DMS153 (cell line): ENCODE results near the gene RNF123.
"Not testable (repeated sequence)": the region's sequence is repeated elsewhere in the genome, so short reads cannot be mapped to it uniquely, and the experiment has no call there.

Experiments
- DNase-seq: peaks from one replicate; lab custom pipeline; 2025; lab: John Stamatoyannopoulos, UW

Gene RNF123

DNA sequence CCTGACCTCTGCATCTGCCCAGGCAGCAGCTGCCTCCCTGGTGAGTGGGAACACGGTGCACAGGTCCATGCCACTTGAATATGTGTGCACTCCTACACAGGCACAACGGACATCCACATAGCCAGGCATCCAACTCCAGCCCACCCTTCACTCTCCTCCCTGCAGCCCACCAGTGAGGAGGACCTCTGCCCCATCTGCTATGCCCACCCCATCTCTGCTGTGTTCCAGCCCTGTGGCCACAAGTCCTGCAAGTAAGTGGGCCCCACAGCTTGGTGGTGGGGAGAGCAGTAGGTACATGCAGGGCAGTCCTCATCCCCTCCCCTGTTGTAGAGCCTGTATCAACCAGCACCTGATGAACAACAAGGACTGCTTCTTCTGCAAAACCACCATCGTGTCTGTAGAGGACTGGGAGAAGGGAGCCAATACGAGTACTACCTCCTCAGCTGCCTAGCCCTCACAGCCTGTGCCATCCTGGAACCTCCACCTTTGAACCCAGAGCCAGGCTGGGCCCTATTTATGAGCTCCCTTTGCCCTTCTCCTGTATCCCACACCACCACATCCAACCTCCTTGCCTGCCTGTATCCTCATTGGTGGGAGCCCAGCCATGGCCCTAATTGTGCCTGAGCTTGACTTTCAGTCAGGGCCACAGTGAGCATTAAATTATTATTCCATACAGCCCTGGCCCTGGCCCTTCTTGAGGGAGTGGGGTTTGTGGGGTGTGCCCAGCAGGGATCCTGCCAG lies 31.7 kb downstream of the RNF123 start:
- DNase-seq, result no peak

DNA sequence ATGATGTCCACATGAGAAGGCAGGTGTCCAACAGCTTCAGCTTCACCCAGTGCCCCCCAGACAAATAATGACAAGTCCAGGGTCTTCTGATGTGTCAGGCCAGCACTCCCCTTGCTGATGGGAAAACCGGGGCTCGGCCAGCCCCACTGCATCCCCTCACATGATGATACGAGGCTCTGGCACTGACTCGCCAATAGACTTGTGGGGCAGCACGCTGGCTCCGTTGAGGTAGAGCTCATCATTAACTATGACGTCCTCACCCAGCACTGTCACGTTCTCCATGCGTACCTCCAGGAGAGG lies 32.2 kb downstream of the RNF123 start:
- DNase-seq, result no peak

DNA sequence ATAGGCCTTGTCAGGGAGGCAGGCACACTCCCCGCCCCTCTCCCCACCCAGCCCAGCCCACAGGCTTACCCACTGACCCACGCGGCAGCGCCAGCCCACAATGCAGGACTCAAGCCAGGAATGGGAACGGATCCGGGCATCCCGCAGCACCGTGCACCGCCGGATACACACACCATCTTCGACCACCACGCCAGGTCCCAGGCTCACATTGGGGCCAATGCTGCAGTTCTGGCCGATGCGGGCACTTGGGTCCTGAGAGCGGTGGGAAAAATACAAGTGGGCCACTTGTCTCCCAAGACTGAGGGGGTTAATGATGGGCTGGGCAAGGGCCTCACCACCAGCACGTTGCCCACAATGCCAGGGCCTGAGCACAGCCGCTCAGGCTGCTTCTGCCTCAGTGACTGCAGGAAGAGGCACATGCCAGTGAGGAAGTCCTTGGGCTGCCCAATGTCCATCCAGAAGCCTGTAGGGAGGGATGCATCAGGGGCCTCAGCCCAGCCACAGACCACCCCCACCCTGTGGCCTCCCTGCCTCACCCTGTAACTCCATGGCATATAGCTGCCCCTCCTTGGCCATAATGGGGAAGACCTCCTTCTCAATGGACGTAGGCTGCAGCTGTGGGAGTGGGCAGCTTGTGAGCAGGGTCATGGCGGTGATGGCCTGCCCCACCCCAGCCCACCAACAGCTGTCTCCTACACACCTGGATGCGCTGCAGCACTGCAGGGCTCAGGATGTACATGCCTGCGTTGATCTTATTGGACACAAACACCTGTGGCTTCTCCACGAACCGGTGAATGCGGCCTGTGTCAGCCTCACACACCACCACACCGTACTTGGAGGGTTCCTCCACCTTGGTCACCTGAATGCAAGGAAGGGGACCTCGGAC lies 32.8 kb downstream of the RNF123 start:
- DNase-seq, result no peak

DNA sequence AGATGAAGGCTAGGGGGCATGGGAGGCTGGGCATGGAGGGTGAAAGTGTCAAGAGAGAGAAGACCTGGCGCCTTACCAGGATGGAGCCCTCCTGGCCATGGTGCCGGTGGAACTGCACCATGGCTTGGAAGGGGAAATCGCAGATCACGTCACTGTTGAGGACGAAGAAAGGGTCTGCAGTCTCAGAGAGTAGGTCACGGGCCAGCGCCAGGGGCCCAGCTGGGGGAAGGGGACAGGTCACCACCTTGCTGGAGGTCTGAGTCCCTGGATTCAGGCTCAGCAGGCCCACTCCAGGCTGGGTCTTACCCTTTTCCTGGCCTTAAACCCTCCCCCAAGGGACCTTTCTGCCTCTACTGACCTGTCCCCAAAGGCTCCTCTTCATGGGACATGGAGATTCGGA lies 33.5 kb downstream of the RNF123 start:
- DNase-seq, result no peak

DNA sequence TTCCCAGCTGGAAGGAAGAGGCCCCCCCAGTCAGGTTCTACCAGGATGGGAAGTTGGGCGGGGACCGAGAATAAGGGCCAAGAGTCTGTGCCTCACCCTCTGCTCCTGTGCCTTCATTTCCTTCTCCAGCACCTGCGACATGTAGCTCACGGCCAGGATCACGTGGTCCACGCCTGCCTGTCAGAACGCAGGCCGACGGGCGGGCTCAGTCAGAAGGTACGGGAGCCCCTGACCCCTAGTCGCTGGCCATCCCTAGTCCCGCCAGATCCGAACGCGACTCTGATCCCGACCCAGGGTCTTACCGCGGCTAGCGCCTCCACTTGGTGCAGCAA lies 33.9 kb downstream of the RNF123 start:
- DNase-seq, result no peak

DNA sequence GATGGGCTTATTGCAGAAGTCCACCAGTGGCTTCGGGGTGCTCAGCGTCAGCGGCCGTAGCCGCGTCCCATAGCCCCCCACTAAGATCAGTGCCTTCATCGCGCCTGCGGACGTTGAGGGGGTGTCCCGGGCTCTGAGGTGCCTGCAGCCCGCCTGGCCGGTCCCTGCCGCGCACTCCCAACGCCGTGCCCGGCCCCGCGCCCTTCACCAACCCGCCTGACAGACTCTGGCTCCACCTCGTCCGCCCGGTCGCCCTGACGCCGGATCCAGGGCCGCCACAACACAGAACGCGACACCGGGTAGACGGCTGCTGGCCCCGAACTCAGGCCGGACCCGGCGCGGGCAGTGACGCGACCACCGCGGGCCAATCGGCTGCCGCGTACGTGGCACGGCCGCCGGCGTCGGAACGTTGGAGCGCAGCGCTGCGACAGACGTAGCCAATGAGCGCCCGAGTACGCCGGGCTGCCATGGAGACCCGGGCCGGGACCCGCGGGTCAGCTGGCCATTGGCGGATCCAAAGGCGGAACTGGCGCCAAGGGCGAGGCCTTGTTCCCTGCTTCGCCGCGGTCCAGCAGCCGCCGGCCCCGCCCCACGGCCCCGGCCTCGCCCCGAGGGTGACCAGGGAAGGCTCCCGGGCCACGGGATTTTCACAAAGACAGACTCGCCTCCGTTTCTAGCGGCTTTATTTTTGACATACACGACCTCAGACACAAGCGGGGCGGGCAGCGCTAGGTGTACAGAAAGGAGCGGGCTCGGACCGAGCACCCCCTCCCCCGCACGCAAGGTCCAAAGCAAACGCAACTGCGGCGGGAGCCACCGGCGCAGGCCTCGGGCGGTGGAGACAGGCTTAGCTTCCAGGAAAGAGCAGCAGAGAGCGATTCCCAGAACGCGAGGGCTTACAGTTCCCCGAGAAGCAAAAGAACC lies 34.5 kb downstream of the RNF123 start, which contains the start of gene GMPPB:
TSS of gene GMPPB (minus strand) at position 324 of the 924 bp plus-strand sequence. CDS start at position 99, 225 bp downstream.
- peak; percentile 87 for DNase-seq

DNA sequence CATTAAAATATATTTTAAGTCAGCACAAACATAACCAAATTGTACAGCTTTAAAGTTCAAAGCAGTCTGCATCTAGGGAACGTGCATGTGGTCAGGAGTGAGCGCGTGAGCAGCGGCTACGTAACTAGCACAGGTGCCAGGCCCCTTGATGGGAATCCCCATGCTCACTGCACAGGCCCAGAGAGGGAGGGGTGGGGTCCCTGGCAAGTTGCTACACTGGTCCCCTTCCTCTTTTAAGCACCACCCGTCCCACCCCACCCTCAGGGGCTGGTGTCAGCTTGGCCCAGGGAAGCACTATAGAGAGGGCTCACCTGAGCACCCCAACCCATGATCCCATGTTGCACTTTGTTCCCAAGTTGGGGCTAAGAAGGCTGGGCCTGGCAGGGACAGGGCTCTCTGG lies 35.2 kb downstream of the RNF123 start:
- DNase-seq, result no peak

DNA sequence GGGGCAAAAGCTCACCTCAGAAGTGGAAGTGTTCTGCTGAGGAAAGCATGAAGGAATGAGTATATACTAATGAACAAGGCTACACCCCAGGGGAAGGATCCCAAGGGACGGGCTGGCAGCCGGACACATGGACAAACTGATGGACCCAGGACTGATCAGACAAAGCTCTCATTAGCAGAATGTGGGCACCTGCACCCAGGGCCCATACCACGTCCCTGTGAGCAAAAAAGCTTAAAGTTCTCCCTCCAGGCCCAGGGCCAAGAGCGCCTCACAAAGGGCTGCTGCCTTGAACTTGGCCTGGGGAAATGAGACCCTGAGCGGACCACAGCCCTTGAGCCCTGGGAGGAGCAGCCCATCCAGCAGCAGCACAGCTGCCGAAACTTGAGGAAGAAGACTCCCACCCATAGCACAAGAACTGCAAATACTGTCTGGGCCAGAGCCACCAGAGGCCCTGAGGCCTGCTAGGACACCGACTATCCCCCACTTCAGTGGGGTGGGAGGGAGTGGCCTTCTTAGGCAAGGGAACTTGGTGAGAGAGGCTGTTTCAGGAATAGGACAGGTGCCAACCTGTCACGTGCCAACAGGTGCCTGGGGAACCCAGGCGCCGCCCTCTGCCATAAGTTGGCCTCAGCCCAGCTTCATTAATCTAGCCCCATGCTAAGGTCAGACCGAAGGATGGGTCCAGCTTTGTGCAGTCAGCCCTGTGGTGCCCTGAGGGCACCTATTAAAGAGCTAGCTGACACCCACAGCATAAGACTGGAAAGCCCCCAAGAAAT lies 36.7 kb downstream of the RNF123 start:
- DNase-seq, result no peak

- DNase-seq, result no peak
Observed at GRCh38 chr3:49727154-49727923, 38.0 kb downstream of the RNF123 start.

GRCh38 chr3:49727924-49728361 lies 38.6 kb downstream of the RNF123 start:
- no peak for DNase-seq

DNA sequence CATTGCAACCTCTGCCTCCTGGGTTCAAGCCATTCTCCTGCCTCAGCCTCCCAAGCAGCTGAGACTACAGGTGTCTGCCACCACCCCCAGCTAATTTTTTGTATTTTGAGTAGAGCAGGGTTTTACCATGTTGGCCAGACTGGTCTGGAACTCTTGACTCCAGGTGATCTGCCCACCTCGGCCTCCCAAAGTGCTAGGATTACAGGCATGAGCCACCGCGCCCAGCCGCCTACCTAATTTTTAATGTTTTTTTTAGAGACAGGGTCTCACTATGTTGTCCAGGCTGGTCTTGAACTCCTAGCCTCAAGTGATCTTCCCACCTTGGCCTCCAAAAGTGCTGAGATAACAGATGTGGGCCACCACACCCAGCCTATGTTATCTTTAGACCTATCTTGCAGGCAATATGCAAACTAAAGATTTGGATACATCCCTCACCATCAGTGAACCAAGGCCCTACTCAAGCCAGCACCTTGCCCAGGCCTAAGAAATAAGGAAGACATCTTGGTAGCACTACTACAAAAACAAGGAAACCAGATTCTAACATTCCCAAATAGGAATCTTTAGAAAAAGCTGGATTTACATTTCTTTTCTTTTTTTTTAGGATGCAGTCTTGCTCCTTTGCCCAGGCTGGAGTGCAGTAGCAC lies 40.7 kb downstream of the RNF123 start:
- DNase-seq, result no peak

- DNase-seq, result no peak
Observed at GRCh38 chr3:49732597-49732996, 43.2 kb downstream of the RNF123 start.

- no peak for DNase-seq
Observed at GRCh38 chr3:49733551-49733950, 44.2 kb downstream of the RNF123 start.

DNA sequence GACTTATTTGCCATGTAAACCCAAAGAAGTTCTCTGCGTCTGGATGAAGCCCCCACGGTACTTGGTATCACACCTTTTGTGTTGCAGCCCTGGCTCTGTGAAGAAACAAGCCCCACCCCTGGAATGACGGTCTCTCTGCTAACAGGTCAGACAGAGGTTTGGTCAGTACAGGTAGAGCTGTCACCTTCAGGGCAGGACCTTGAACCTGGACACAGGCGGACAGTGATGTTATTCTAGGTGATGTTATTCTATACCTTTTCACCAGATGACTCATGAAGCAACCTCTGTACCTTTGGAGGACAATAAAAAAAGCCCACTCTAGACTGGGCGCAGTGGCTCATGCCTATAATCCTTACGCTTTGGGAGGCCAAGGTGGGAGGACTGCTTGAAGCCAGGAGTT lies 45.4 kb downstream of the RNF123 start:
- DNase-seq, result no peak

- DNase-seq, result no peak
Observed at GRCh38 chr3:49738067-49738713, 48.8 kb downstream of the RNF123 start.

- DNase-seq, result no peak
Observed at GRCh38 chr3:49740427-49740826, 51.1 kb downstream of the RNF123 start.

GRCh38 chr3:49745986-49746385 lies 56.6 kb downstream of the RNF123 start:
- no peak for DNase-seq

GRCh38 chr3:49747792-49748480 lies 58.6 kb downstream of the RNF123 start:
- no peak for DNase-seq

DNA sequence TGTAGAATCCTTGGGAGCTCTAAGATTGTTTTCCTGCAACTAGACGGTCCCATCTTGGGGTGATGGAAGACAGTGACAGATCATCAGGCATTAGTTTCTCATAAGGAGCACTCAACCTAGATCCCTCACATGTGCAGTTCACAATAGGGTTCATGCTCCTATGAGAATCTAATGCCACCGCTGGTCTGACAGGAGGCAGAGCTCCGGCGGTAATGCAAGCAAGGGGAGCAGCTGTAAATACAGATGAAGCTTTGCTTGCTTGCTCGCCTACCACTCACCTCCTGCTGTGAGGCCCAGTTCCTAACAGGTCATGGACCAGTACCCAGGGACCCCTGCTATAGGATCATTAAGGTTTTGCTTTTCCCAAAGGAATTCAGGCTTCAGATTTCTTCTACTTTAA lies 59.5 kb downstream of the RNF123 start:
- not testable (repeated sequence) for DNase-seq
